HCT116 (cell line): ENCODE results near the gene EPS8. TPM values are rescaled to one million over a fixed set of nuclear protein-coding genes. Genes with fewer than 3 reads are reported as not detected.

Source experiments
- ATAC-seq: fragments of 200-7000 bp; cut with Tn5 transposase; 2 replicates; pipeline ENCODE4 v1.9.1; 2020; ENCODE audit warnings: mild to moderate bottlenecking, moderate library complexity
- BruUV-seq: library from RNA; stranded (reverse); fragments of 400-500 nt; replicated peaks from 2 replicates; lab custom pipeline; 2021; lab: Mats Ljungman, UMichigan
- CTCF ChIA-PET: fragments of 300-600 bp; sonication (Branson Sonifier 250); formaldehyde crosslinking; loops from one replicate; lab custom pipeline; 2021; ENCODE audit warnings: antibody characterized with exemption; lab: Charles Lee
- POLR2A ChIA-PET: fragments of 300-600, 350-600 bp; sonication (Branson Sonifier 250); formaldehyde crosslinking; loops from one replicate; lab custom pipeline; 2021; ENCODE audit warnings: antibody characterized with exemption; lab: Charles Lee
- RAD21 ChIA-PET, 2 experiments: fragments of 300-600 bp; sonication (Branson Sonifier 250); formaldehyde crosslinking; loops; one replicate each; lab custom pipeline; 2023; ENCODE audit warnings: low total read pairs in 2 of 2; ENCODE audit not compliant: uncharacterized antibody in 2 of 2, unreplicated experiment in 2 of 2, low non-redundant PET in 1 of 2; lab: Charles Lee
- DNase-seq: peaks from one replicate; pipeline ENCODE4 v3.0.0-alpha.2; 2010; ENCODE audit warnings: low read depth, low spot score
- H2AFZ ChIP-seq: fragments of 200-600 bp; shearing (Covaris generic), sonication (generic); 2 replicates; pipeline ENCODE4 v1.6.1; 2017; ENCODE audit warnings: low read depth, mixed run types, mixed read lengths, antibody characterized with exemption, low read length; ENCODE audit not compliant: poor library complexity, severe bottlenecking
- H3K27ac ChIP-seq: 2 replicates; pipeline ENCODE4 v1.5.1; 2012; ENCODE audit warnings: low read depth, low read length
- H3K27me3 ChIP-seq: fragments of 200-600 bp; sonication (generic); 2 replicates; pipeline ENCODE4 v1.6.1; 2016; ENCODE audit warnings: mixed run types, low read length, mixed read lengths; ENCODE audit not compliant: insufficient read depth
- H3K36me3 ChIP-seq, 2 experiments: fragments of 200-500 bp in 1 of 2; fragments of 200-600 bp in 1 of 2; sonication (Bioruptor generic) in 1 of 2; sonication (generic) in 1 of 2; 2 replicates each; pipeline versions ENCODE4 v1.5.1 to v1.6.1; 2014 to 2016; ENCODE audit warnings: low read length in 2 of 2, inconsistent platforms in 1 of 2, mixed read lengths in 1 of 2, mixed run types in 1 of 2; ENCODE audit not compliant: insufficient read depth in 2 of 2, control insufficient read depth in 1 of 2
- H3K4me1 ChIP-seq, 2 experiments: fragments of 200-600 bp in 1 of 2; sonication (generic) in 1 of 2; 2 replicates each; pipeline versions ENCODE4 v1.5.1 to v1.6.1; 2012 to 2017; ENCODE audit warnings: low read length in 2 of 2, inconsistent platforms in 1 of 2, mild to moderate bottlenecking in 1 of 2, mixed read lengths in 1 of 2, mixed run types in 1 of 2, moderate library complexity in 1 of 2; ENCODE audit not compliant: insufficient read depth in 2 of 2, control insufficient read depth in 1 of 2
- H3K4me2 ChIP-seq: fragments of 200-600 bp; sonication (generic); 2 replicates; pipeline ENCODE4 v1.6.1; 2017; ENCODE audit warnings: mixed run types, low read length, mixed read lengths
- H3K4me3 ChIP-seq, 2 experiments: fragments of 200-600 bp in 1 of 2; sonication (generic) in 1 of 2; replicated peaks in 1 of 2; 2 replicates each; pipeline ENCODE4 v1.5.1; 2011 to 2016; ENCODE audit warnings: low read length in 2 of 2, control low read depth in 1 of 2, low read depth in 1 of 2, mild to moderate bottlenecking in 1 of 2, mixed read lengths in 1 of 2, mixed run types in 1 of 2
- H3K79me2 ChIP-seq: fragments of 200-600 bp; sonication (generic); 2 replicates; pipeline ENCODE4 v1.6.1; 2017; ENCODE audit warnings: mild to moderate bottlenecking, mixed run types, low read length, moderate library complexity, mixed read lengths; ENCODE audit not compliant: insufficient read depth
- H3K9ac ChIP-seq: fragments of 200-600 bp; sonication (generic); 2 replicates; pipeline ENCODE4 v1.6.1; 2016; ENCODE audit warnings: low read length, mixed read lengths
- H3K9me2 ChIP-seq: fragments of 200-600 bp; sonication (generic), shearing (Covaris generic); 2 replicates; pipeline ENCODE4 v1.6.1; 2017; ENCODE audit warnings: mixed run types, mild to moderate bottlenecking, moderate library complexity; ENCODE audit not compliant: insufficient read depth
- H3K9me3 ChIP-seq, 2 experiments: fragments of 200-500 bp in 1 of 2; fragments of 200-600 bp in 1 of 2; sonication (Bioruptor generic) in 1 of 2; sonication (generic) in 1 of 2; 2 replicates each; pipeline ENCODE4 v1.6.1; 2014 to 2017; ENCODE audit warnings: low read length in 2 of 2, mixed read lengths in 2 of 2, inconsistent platforms in 1 of 2, low read depth in 1 of 2, mild to moderate bottlenecking in 1 of 2, mixed run types in 1 of 2, moderate library complexity in 1 of 2; ENCODE audit not compliant: control insufficient read depth in 1 of 2, insufficient read depth in 1 of 2
- H4K20me1 ChIP-seq: fragments of 200-600 bp; sonication (generic), shearing (Covaris generic); 2 replicates; pipeline ENCODE4 v1.6.1; 2017; ENCODE audit warnings: mixed run types, mild to moderate bottlenecking, moderate library complexity; ENCODE audit not compliant: insufficient read depth
- EZH2 ChIP-seq: fragments of 200-600 bp; sonication (generic); IDR thresholded peaks from 2 replicates; pipeline ENCODE4 v1.6.1; 2017; ENCODE audit warnings: antibody characterized with exemption, mixed run types
- FOSL1 ChIP-seq: IDR thresholded peaks from 2 replicates; pipeline ENCODE4 v1.6.1; 2012; ENCODE audit warnings: low read depth
- MAX ChIP-seq: IDR thresholded peaks from 2 replicates; pipeline ENCODE4 v1.6.1; 2012
- POLR2AphosphoS5 ChIP-seq: IDR thresholded peaks from 2 replicates; pipeline ENCODE4 v1.6.1; 2011; ENCODE audit warnings: mild to moderate bottlenecking, low read depth, low read length, moderate library complexity
- RAD21 ChIP-seq: IDR thresholded peaks from 2 replicates; pipeline ENCODE4 v1.6.1; 2012; ENCODE audit warnings: low read depth, mild to moderate bottlenecking
- SP1 ChIP-seq: IDR thresholded peaks from 2 replicates; pipeline ENCODE4 v1.6.1; 2012; ENCODE audit warnings: low read depth
- ZBTB33 ChIP-seq: IDR thresholded peaks from 2 replicates; pipeline ENCODE4 v1.6.1; 2011; ENCODE audit warnings: mild to moderate bottlenecking, low read length, moderate library complexity; ENCODE audit not compliant: insufficient replicate concordance; ENCODE audit errors: extremely low read depth
- ZFX ChIP-seq: fragments of 450-650 bp; IDR thresholded peaks from 2 replicates; pipeline ENCODE4 v1.6.1; 2017
- intact Hi-C: fragments of 100-400 bp; cut with micrococcal nuclease; formaldehyde crosslinking; loops from 2 replicates; pipeline ENCODE4 v1.10.0; 2022
- total RNA-seq: library from RNA; stranded (reverse); gene quantifications from one replicate; pipeline ENCODE4 v1.2.1, GENCODE V29; 2021; ENCODE audit not compliant: unreplicated experiment
- TF ChIP-seq, protein P1 (sequence below), 3 experiments: fragments of 200-600 bp in 1 of 3; sonication (generic) in 1 of 3; IDR thresholded peaks in 2 of 3; conservative IDR thresholded peaks in 1 of 3; 2 replicates each; pipeline ENCODE4 v1.5.1; 2012 to 2017; ENCODE audit warnings: low read depth in 2 of 3, low read length in 2 of 3, antibody characterized with exemption in 1 of 3, borderline replicate concordance in 1 of 3, control low read depth in 1 of 3, mild to moderate bottlenecking in 1 of 3, mixed read lengths in 1 of 3, mixed run types in 1 of 3, moderate library complexity in 1 of 3; ENCODE audit not compliant: insufficient read depth in 1 of 3
- TF ChIP-seq, protein P2 (sequence below): IDR thresholded peaks from 2 replicates; pipeline ENCODE4 v1.6.1; 2012

EPS8 gene
- total RNA-seq, 1 experiment from 2014 or later: 49.9 TPM

DNA sequence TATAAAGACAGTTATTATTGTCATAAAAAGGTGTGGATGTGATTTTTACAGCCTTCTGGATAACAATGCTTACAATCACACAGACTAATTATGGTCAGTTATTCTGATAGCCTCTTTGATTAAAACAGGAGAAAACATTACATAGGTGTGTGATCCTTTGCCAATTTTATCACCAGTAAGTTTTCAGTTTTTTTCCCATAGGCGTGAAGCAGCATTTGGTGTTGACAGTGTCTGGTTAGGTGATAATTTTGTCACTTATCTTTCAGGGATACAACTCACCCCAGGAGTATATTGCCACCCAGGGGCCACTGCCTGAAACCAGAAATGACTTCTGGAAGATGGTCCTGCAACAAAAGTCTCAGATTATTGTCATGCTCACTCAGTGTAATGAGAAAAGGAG is 208.8 kb downstream of the EPS8 start:
- Histone ChIP-seq H3K9me2 (no peaks in the 10 kb centered on the region), H2AFZ (no peak overlapping the region), H4K20me1 (no peaks in the 10 kb centered on the region), H3K4me1 (no peaks in the 10 kb centered on the region), H3K36me3 (no peaks in the 10 kb centered on the region), H3K79me2 (no peaks in the 10 kb centered on the region), H3K27ac (no peak overlapping the region), H3K9ac (no peak overlapping the region), H3K27me3 (no peaks in the 10 kb centered on the region), H3K4me2 (no peak overlapping the region), H3K9me3 (no peaks in the 10 kb centered on the region), H3K4me3 (no peak overlapping the region)
- ChIA-PET POLR2A (no interaction called here), CTCF (no interaction called here), RAD21 (interaction anchor here in 1 of 2 experiments (0.7 kb wide), 1 partner anchor 30 kb away, joined by 5 read pairs; no protein-coding TSS in a partner anchor)
- intact Hi-C loops: loop anchor here (10.0 kb wide), 1 partner anchor 306 kb away; no protein-coding TSS in a partner anchor
- TF ChIP-seq, protein P1, sequence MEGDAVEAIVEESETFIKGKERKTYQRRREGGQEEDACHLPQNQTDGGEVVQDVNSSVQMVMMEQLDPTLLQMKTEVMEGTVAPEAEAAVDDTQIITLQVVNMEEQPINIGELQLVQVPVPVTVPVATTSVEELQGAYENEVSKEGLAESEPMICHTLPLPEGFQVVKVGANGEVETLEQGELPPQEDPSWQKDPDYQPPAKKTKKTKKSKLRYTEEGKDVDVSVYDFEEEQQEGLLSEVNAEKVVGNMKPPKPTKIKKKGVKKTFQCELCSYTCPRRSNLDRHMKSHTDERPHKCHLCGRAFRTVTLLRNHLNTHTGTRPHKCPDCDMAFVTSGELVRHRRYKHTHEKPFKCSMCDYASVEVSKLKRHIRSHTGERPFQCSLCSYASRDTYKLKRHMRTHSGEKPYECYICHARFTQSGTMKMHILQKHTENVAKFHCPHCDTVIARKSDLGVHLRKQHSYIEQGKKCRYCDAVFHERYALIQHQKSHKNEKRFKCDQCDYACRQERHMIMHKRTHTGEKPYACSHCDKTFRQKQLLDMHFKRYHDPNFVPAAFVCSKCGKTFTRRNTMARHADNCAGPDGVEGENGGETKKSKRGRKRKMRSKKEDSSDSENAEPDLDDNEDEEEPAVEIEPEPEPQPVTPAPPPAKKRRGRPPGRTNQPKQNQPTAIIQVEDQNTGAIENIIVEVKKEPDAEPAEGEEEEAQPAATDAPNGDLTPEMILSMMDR (IDR thresholded peaks at IDR 0.05 in 2 of 3, conservative IDR thresholded peaks at IDR 0.05 in 1 of 3; ENCODE audit: borderline replicate concordance in 1 of 3, insufficient read depth in 1 of 3, low read depth in 2 of 3, low read length in 2 of 3): 0 out of 6 replicates have a peak, but pooled peaks of 1 of the 3 experiments have one; percentile 5
- TF ChIP-seq MAX: no peak
- peak; percentile 19; the same call in 1 of the 2 replicates for TF ChIP-seq RAD21
- DNase-seq (no peak), ATAC-seq (no peak)
- no TSS peak for BruUV-seq

DNA sequence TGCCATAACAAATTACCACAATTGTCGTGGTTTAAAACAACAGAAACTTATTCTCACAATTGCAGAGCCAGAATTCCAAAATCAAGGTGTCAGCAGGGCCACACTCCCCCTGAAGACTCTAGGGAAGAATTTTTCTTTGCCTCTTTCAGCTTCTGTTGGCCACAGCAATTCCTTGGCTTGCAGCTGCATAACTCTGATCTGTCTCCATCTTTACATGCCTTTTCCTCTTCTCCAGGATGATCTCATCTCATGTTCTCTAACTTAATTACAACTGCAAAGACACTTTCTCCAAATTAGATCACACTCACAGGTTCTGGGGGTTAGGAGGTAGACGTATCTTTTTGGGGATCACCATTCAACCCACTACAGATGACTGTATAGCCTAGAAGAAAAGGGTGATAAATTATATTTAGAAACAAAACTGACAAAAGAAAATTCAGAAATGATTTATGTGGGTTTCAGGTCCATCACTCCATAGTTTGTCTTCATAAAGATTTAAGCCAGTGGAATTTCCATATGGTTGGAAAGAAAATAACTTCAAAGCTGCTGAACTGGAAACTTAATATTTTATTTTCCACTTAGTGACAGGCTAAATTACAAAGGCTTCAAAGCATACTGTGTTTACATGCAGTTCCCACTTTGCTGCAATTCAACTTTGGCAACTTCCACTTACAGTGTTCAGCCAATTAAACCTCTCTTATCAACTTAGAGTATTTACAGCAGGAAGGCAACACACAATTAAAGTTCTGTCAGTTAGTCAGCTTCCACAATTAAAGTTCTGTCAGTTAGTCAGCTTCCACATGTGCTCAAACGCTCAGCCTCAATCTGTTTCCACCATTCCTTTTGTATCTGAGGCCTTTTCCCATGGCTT is 213.3 kb downstream of the EPS8 start:
- H3K9ac ChIP-seq: no peak overlapping the region
- H3K9me2 ChIP-seq: no peaks in the 10 kb centered on the region
- no peaks in the 10 kb centered on the region for H3K9me3 ChIP-seq
- H3K27me3 ChIP-seq: no peaks in the 10 kb centered on the region
- no peak overlapping the region for H3K4me3 ChIP-seq
- H2AFZ ChIP-seq: no peak overlapping the region
- no peak overlapping the region for H3K27ac ChIP-seq
- no peak for DNase-seq
- H3K79me2 ChIP-seq: no peaks in the 10 kb centered on the region
- H3K4me2 ChIP-seq: no peak overlapping the region
- no peaks in the 10 kb centered on the region for H3K36me3 ChIP-seq
- ChIA-PET RAD21 (no interaction called here), CTCF (no interaction called here), POLR2A (no interaction called here)
- H4K20me1 ChIP-seq: no peaks in the 10 kb centered on the region
- H3K4me1 ChIP-seq: no peaks in the 10 kb centered on the region
- intact Hi-C loops: no loop called here
- TF ChIP-seq ZBTB33 (no peak), MAX (no peak), POLR2AphosphoS5 (no peak), FOSL1 (no peak), SP1 (no peak), EZH2 (no peak), ZFX (no peak)
- TF ChIP-seq, protein P2, sequence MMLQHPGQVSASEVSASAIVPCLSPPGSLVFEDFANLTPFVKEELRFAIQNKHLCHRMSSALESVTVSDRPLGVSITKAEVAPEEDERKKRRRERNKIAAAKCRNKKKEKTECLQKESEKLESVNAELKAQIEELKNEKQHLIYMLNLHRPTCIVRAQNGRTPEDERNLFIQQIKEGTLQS: no peak
- no TSS peak for BruUV-seq
- no peak for ATAC-seq
